OCI-LY7 (cell line): ENCODE measurements around the gene KNG1. TPM values are rescaled to one million over a fixed set of nuclear protein-coding genes. Genes with fewer than 3 reads are reported as not detected.

ENCODE experiments used
- BruUV-seq: library from RNA; stranded (reverse); fragments of 400-500 nt; replicated peaks from 2 replicates; lab custom pipeline; 2021; lab: Mats Ljungman, UMichigan
- CTCF ChIA-PET: fragments of 300-600 bp; sonication (Branson Sonifier 250); formaldehyde crosslinking; loops from one replicate; lab custom pipeline; 2022; ENCODE audit warnings: antibody characterized with exemption; ENCODE audit not compliant: unreplicated experiment; lab: Charles Lee
- POLR2A ChIA-PET: fragments of 300-600 bp; sonication (Branson Sonifier 250); formaldehyde crosslinking; loops from one replicate; lab custom pipeline; 2022; ENCODE audit warnings: antibody characterized with exemption; lab: Charles Lee
- DNase-seq: peaks from one replicate; pipeline ENCODE4 v3.0.0-alpha.2; 2015; ENCODE audit warnings: low spot score
- H2AFZ ChIP-seq: fragments of 200-600 bp; sonication (generic), shearing (Covaris generic); 2 replicates; pipeline ENCODE4 v1.6.1; 2014; ENCODE audit warnings: mild to moderate bottlenecking, antibody characterized with exemption, low read length, moderate library complexity
- H3K27ac ChIP-seq: fragments of 200-600 bp; sonication (generic); 2 replicates; pipeline ENCODE4 v1.5.1; 2014; ENCODE audit warnings: mixed run types, low read depth, mild to moderate bottlenecking, moderate library complexity, low read length, inconsistent platforms; ENCODE audit not compliant: poor library complexity, severe bottlenecking
- H3K36me3 ChIP-seq: fragments of 200-600 bp; sonication (generic); 2 replicates; pipeline ENCODE4 v1.6.1; 2014; ENCODE audit warnings: mild to moderate bottlenecking, antibody characterized with exemption, low read length, moderate library complexity, mixed read lengths; ENCODE audit not compliant: insufficient read depth
- H3K4me1 ChIP-seq: fragments of 200-600 bp; sonication (generic); 2 replicates; pipeline ENCODE4 v1.5.1; 2014; ENCODE audit warnings: mild to moderate bottlenecking, low read length; ENCODE audit not compliant: insufficient read depth, poor library complexity, severe bottlenecking
- H3K4me2 ChIP-seq: fragments of 200-600 bp; sonication (generic); 2 replicates; pipeline ENCODE4 v1.6.1; 2014; ENCODE audit warnings: mild to moderate bottlenecking, low read length
- H3K4me3 ChIP-seq: fragments of 200-600 bp; sonication (generic); 2 replicates; pipeline ENCODE4 v1.5.1; 2014; ENCODE audit warnings: mild to moderate bottlenecking, low read depth, low read length; ENCODE audit not compliant: poor library complexity, severe bottlenecking
- H3K79me2 ChIP-seq: fragments of 200-600 bp; sonication (generic); 2 replicates; pipeline ENCODE4 v1.6.1; 2016; ENCODE audit warnings: low read depth, mild to moderate bottlenecking, low read length, moderate library complexity, mixed read lengths; ENCODE audit not compliant: insufficient read depth
- H3K9me2 ChIP-seq: fragments of 200-600 bp; sonication (generic); 2 replicates; pipeline ENCODE4 v1.6.1; 2016; ENCODE audit warnings: mild to moderate bottlenecking, low read length, mixed read lengths; ENCODE audit not compliant: insufficient read depth
- H3K9me3 ChIP-seq: fragments of 200-600 bp; sonication (generic); 2 replicates; pipeline ENCODE4 v1.6.1; 2014; ENCODE audit warnings: mild to moderate bottlenecking, mixed run types, low read length, mixed read lengths
- H4K20me1 ChIP-seq: fragments of 200-600 bp; sonication (generic); 2 replicates; pipeline ENCODE4 v1.6.1; 2014; ENCODE audit warnings: mild to moderate bottlenecking, antibody characterized with exemption, low read length, moderate library complexity, mixed read lengths; ENCODE audit not compliant: insufficient read depth
- CTCF ChIP-seq: fragments of 200-600 bp; sonication (generic); conservative IDR thresholded peaks from 2 replicates; pipeline ENCODE4 v1.5.1; 2014; ENCODE audit warnings: mild to moderate bottlenecking, antibody characterized with exemption, low read length, moderate library complexity, mixed read lengths
- EZH2phosphoT487 ChIP-seq: fragments of 200-600 bp; sonication (generic); IDR thresholded peaks from 2 replicates; pipeline ENCODE4 v1.6.1; 2018; ENCODE audit warnings: low read depth, borderline replicate concordance, mild to moderate bottlenecking, mixed run types, antibody characterized with exemption, low read length, moderate library complexity, mixed read lengths
- intact Hi-C: fragments of 100-400 bp; cut with micrococcal nuclease; formaldehyde crosslinking; loops from one replicate; pipeline ENCODE4 v1.10.0; 2022; ENCODE audit not compliant: unreplicated experiment
- total RNA-seq, 2 experiments: library from RNA; depleted of rRNA in 1 of 2; stranded (reverse); fragments of >200 nt in 1 of 2; shearing (Covaris generic) in 1 of 2; gene quantifications; 2 replicates each; pipeline ENCODE4 v1.2.3, GENCODE V29; 2014 to 2022

The KNG1 gene
- total RNA-seq, 2 experiments from 2014 or later = not detected

- BruUV-seq = no TSS peak
- intact Hi-C loops = loop anchor here (5.0 kb wide), 1 partner anchor 140 kb away; no protein-coding TSS in a partner anchor
- CTCF ChIA-PET = no interaction called here
These were observed 40.1 kb downstream of the KNG1 start for GRCh38 chr3:186757214-186757613.

GRCh38 chr3:186757686-186758220 is 40.6 kb downstream of the KNG1 start:
- H3K27ac ChIP-seq = no peak overlapping the region
- ChIA-PET CTCF (no interaction called here), POLR2A (interaction anchor here (0.6 kb wide), 1 partner anchor 810 kb away, joined by 3 read pairs; no protein-coding TSS in a partner anchor)
- no peaks in the 10 kb centered on the region for H3K4me1 ChIP-seq
- no peak overlapping the region for H3K4me2 ChIP-seq
- H2AFZ ChIP-seq = no peak overlapping the region
- no peaks in the 10 kb centered on the region for H3K36me3 ChIP-seq
- no peak for DNase-seq
- no TSS peak for BruUV-seq
- no peaks in the 10 kb centered on the region for H3K79me2 ChIP-seq
- no peak overlapping the region for H3K4me3 ChIP-seq
- intact Hi-C loops = loop anchor here (5.0 kb wide), 1 partner anchor 140 kb away; no protein-coding TSS in a partner anchor
- no peak for TF ChIP-seq CTCF
- TF ChIP-seq EZH2phosphoT487 = no peak
- no peaks in the 10 kb centered on the region for H3K9me3 ChIP-seq
- no peaks in the 10 kb centered on the region for H4K20me1 ChIP-seq
- no peaks in the 10 kb centered on the region for H3K9me2 ChIP-seq

More at GRCh38 chr3:186757214-186757613, 40.1 kb downstream of the KNG1 start:
- Histone ChIP-seq H3K9me3 (no peaks in the 10 kb centered on the region), H3K4me3 (no peak overlapping the region), H3K4me1 (no peaks in the 10 kb centered on the region), H3K27ac (no peak overlapping the region), H3K79me2 (no peaks in the 10 kb centered on the region), H4K20me1 (no peaks in the 10 kb centered on the region), H3K4me2 (no peak overlapping the region), H3K36me3 (no peaks in the 10 kb centered on the region), H3K9me2 (no peaks in the 10 kb centered on the region), H2AFZ (no peak overlapping the region)
- DNase-seq = no peak
- POLR2A ChIA-PET = interaction anchor here (0.6 kb wide), 1 partner anchor 810 kb away, joined by 3 read pairs; no protein-coding TSS in a partner anchor
- TF ChIP-seq EZH2phosphoT487 = no peak
- no peak for TF ChIP-seq CTCF
